GM06990 (cell line): Measurements from ENCODE around the gene SIKE1.
"Not testable (repeated sequence)": the region's sequence is repeated elsewhere in the genome, so short reads cannot be mapped to it uniquely, and the experiment has no call there.

Experiments
- DNase-seq: peaks from one replicate; pipeline ENCODE4 v3.0.0-alpha.2; 2011; ENCODE audit not compliant: insufficient read length; ENCODE audit errors: extremely low read depth
- H3K27me3 ChIP-seq: replicated peaks from 2 replicates; pipeline ENCODE4 v1.6.0; 2011; ENCODE audit warnings: low read length; ENCODE audit not compliant: control insufficient read depth, insufficient read depth
- H3K36me3 ChIP-seq: 2 replicates; pipeline ENCODE4 v1.5.1; 2011; ENCODE audit warnings: low read length; ENCODE audit not compliant: control insufficient read depth, insufficient read depth
- H3K4me3 ChIP-seq: replicated peaks from 2 replicates; pipeline ENCODE4 v1.5.1; 2011; ENCODE audit warnings: low read depth, mild to moderate bottlenecking, control low read depth, low read length
- CTCF ChIP-seq: IDR thresholded peaks from 2 replicates; pipeline ENCODE4 v1.5.1; 2011; ENCODE audit warnings: low read length, control low read depth, mild to moderate bottlenecking, inconsistent platforms; ENCODE audit not compliant: insufficient read depth, poor library complexity, severe bottlenecking

The SIKE1 gene

GRCh38 chr1:114756949-114757454 is 23.5 kb downstream of the SIKE1 start:
- no peak for TF ChIP-seq CTCF
- Histone ChIP-seq H3K27me3 (no peaks in the 10 kb centered on the region), H3K36me3 (no peaks in the 10 kb centered on the region; the same call in 1 of the 2 replicates), H3K4me3 (peak overlapping the region; percentile 82)
- DNase-seq: no peak

GRCh38 chr1:114756009-114756892 is 24.2 kb downstream of the SIKE1 start:
- peak; percentile 51 for DNase-seq
- no peak for TF ChIP-seq CTCF
- Histone ChIP-seq H3K4me3 (peak overlapping the region; percentile 82), H3K27me3 (no peaks in the 10 kb centered on the region), H3K36me3 (no peaks in the 10 kb centered on the region; the same call in 1 of the 2 replicates)

- H3K27me3 ChIP-seq: no peaks in the 10 kb centered on the region
- TF ChIP-seq CTCF: no peak
- no peaks in the 10 kb centered on the region; the same call in 1 of the 2 replicates for H3K36me3 ChIP-seq
- peak overlapping the region; percentile 82 for H3K4me3 ChIP-seq
- DNase-seq: no peak
Observed at GRCh38 chr1:114755006-114755931, 25.2 kb downstream of the SIKE1 start.

GRCh38 chr1:114753702-114754101 is 26.8 kb downstream of the SIKE1 start:
- not testable (repeated sequence) for H3K36me3 ChIP-seq, DNase-seq, H3K4me3 ChIP-seq, H3K27me3 ChIP-seq

GRCh38 chr1:114753143-114753542 is 27.3 kb downstream of the SIKE1 start:
- Histone ChIP-seq H3K36me3 (peaks cover 4% of the 10 kb centered on the region), H3K27me3 (no peaks in the 10 kb centered on the region), H3K4me3 (no peak overlapping the region)
- no peak for TF ChIP-seq CTCF
- DNase-seq: no peak
